ENCODE results near the gene CCDC88C.
A peak's percentile ranks its signal among the peaks of the same experiment; 100 is the strongest.
"Not testable (repeated sequence)": the region's sequence is repeated elsewhere in the genome, so short reads cannot be mapped to it uniquely, and the experiment has no call there.

CCDC88C gene

GRCh38 chr14:91242635-91243034 lies 175.0 kb downstream of the CCDC88C start:
- DNase-seq, result no peak

GRCh38 chr14:91241863-91242262 lies 175.8 kb downstream of the CCDC88C start:
- peak; percentile 29 for DNase-seq

- no peak for DNase-seq
Measured at GRCh38 chr14:91238661-91239060, 179.0 kb downstream of the CCDC88C start.

- DNase-seq, result no peak
Measured at GRCh38 chr14:91238085-91238484, 179.5 kb downstream of the CCDC88C start.

- DNase-seq, result no peak
Measured at GRCh38 chr14:91237219-91237618, 180.4 kb downstream of the CCDC88C start.

- no peak for DNase-seq
Measured at GRCh38 chr14:91235841-91236240, 181.8 kb downstream of the CCDC88C start.

- no peak for DNase-seq
Measured at GRCh38 chr14:91234791-91235114, 182.9 kb downstream of the CCDC88C start.

- DNase-seq, result no peak
Measured at GRCh38 chr14:91233936-91234790, 183.5 kb downstream of the CCDC88C start.

GRCh38 chr14:91232603-91233002 lies 185.0 kb downstream of the CCDC88C start:
- DNase-seq, result no peak

- DNase-seq, result no peak
Measured at GRCh38 chr14:91232052-91232451, 185.6 kb downstream of the CCDC88C start.

GRCh38 chr14:91231446-91231845 lies 186.2 kb downstream of the CCDC88C start:
- no peak for DNase-seq

GRCh38 chr14:91230397-91231035 lies 187.1 kb downstream of the CCDC88C start:
- no peak for DNase-seq

- peak; percentile 70 for DNase-seq
Measured at GRCh38 chr14:91229743-91230200, 187.8 kb downstream of the CCDC88C start.

- no peak for DNase-seq
Measured at GRCh38 chr14:91229005-91229382, 188.6 kb downstream of the CCDC88C start.

- DNase-seq, result peak; percentile 71
Measured at GRCh38 chr14:91228112-91229004, 189.3 kb downstream of the CCDC88C start.

GRCh38 chr14:91227183-91227628 lies 190.4 kb downstream of the CCDC88C start:
- no peak for DNase-seq

- DNase-seq, result not testable (repeated sequence)
Measured at GRCh38 chr14:91226360-91226759, 191.3 kb downstream of the CCDC88C start.

GRCh38 chr14:91225025-91225424 lies 192.6 kb downstream of the CCDC88C start:
- DNase-seq, result no peak

GRCh38 chr14:91223028-91223783 lies 194.4 kb downstream of the CCDC88C start:
- DNase-seq, result no peak

Data from activated gamma-delta T cell treated with Interleukin-2 at 50 U/mL for 16 hours (primary cell).